Stomach (tissue), 9 donors: Measurements from ENCODE around the gene COMMD1. TPM values are rescaled to one million over a fixed set of nuclear protein-coding genes. Genes with fewer than 3 reads are reported as not detected.

Experiments used
- DNase-seq, 2 donors: peaks; one replicate each; pipeline versions ENCODE4 v3.0.0 to v3.0.0-alpha.2; 2013 to 2019
- H3K27ac ChIP-seq, 5 donors: fragments of 200-600 bp in 4 of 5; sonication (generic) in 4 of 5; one replicate each; pipeline ENCODE4 v1.5.1; 2013 to 2019; ENCODE audit warnings: mild to moderate bottlenecking in 1 of 5, moderate library complexity in 1 of 5
- H3K27me3 ChIP-seq, 3 donors: fragments of 200-600 bp; sonication (generic); one replicate each; pipeline ENCODE4 v1.5.1; 2017 to 2019; ENCODE audit warnings: mixed run types in 1 of 3
- H3K36me3 ChIP-seq, 4 donors: fragments of 200-600 bp; sonication (generic); 1 replicate in 3 of 4; 2 replicates in 1 of 4; pipeline ENCODE4 v1.5.1; 2016 to 2019
- H3K4me1 ChIP-seq, 4 donors: fragments of 200-600 bp; sonication (generic); one replicate each; pipeline ENCODE4 v1.5.1; 2016 to 2019
- H3K4me3 ChIP-seq, 4 donors: fragments of 200-600 bp; sonication (generic) in 3 of 4; one replicate each; pipeline ENCODE4 v1.5.1; 2016 to 2019; ENCODE audit warnings: mild to moderate bottlenecking in 1 of 4
- H3K9me3 ChIP-seq, 4 donors: fragments of 200-600 bp; sonication (generic); one replicate each; pipeline ENCODE4 v1.5.1; 2016 to 2019
- EP300 ChIP-seq: sonication (generic); formaldehyde crosslinking; IDR thresholded peaks from one replicate; pipeline ENCODE4 v1.6.1; 2017; ENCODE audit warnings: antibody characterized with exemption
- POLR2A ChIP-seq, 4 donors: fragments of 450-650 bp; IDR thresholded peaks; one replicate each; pipeline ENCODE4 v1.6.1; 2016; ENCODE audit warnings: antibody characterized with exemption in 4 of 4, control low read depth in 2 of 4, mild to moderate bottlenecking in 1 of 4, moderate library complexity in 1 of 4
- POLR2AphosphoS5 ChIP-seq, 3 donors: sonication (generic); formaldehyde crosslinking; IDR thresholded peaks; one replicate each; pipeline ENCODE4 v1.6.1; 2016; ENCODE audit warnings: antibody characterized with exemption in 3 of 3
- WGBS, 5 donors: extraction: QIAGEN DNeasy Blood & Tissue Kit in 3 of 5; methylation state at CpG; one replicate each; pipeline versions ENCODE4 v1.1.5 to v1.1.7; 2013 to 2018; 5-methylcytosine and 5-hydroxymethylcytosine counted together
- intact Hi-C: fragments of 100-400 bp; cut with DNase I; formaldehyde crosslinking; loops from one replicate; pipeline ENCODE4 v1.15.1; 2023; ENCODE audit warnings: low total_unique reads
- polyA plus RNA-seq, 3 donors: library from polyadenylated mRNA; stranded (reverse); fragments of 200-250 nt; gene quantifications; one replicate each; pipeline ENCODE4 v1.2.3, GENCODE V29; 2013
- small RNA-seq, 4 donors: library from RNA; depleted of rRNA; stranded (forward); fragments of <200 nt; gene quantifications; one replicate each; pipeline ENCODE3, GENCODE V24; 2016
- total RNA-seq, 5 donors: library from RNA; depleted of rRNA; stranded (reverse); fragments of >200 nt; gene quantifications; one replicate each; pipeline versions ENCODE4 v1.1.0 to v1.2.3, GENCODE V29; 2014 to 2016
- TF ChIP-seq, protein P1 (sequence below), 7 experiments: fragments of 450-650 bp in 4 of 7; fragments of 200-600 bp in 3 of 7; sonication (generic) in 3 of 7; IDR thresholded peaks; one replicate each; pipeline ENCODE4 v1.5.1; 2016 to 2019; ENCODE audit warnings: antibody characterized with exemption in 7 of 7, control low read depth in 2 of 7, mild to moderate bottlenecking in 1 of 7
- donor health status: healthy with polysubstance abuse.
- donor health status: Bipolar disorder and iron deficiency.
- donor health status: healthy.

The COMMD1 gene
- total and polyA plus RNA-seq, 8 donors: 12.1 to 155 (median 47.4) TPM

GRCh38 chr2:62184512-62185230 is 279.2 kb downstream of the COMMD1 start:
- no peaks in the 10 kb centered on the region for H3K9me3 ChIP-seq
- H3K36me3 ChIP-seq: no peaks in the 10 kb centered on the region
- no peak overlapping the region for H3K27ac ChIP-seq
- intact Hi-C loops: no loop called here
- H3K27me3 ChIP-seq: no peaks in the 10 kb centered on the region
- H3K4me3 ChIP-seq: no peak overlapping the region
- H3K4me1 ChIP-seq: peaks cover 0 to 9% (median 0%) of the 10 kb centered on the region in 4 donors
- TF ChIP-seq POLR2A (IDR thresholded peaks at IDR 0.05) (no peak), EP300 (no peak), POLR2AphosphoS5 (IDR thresholded peaks at IDR 0.05) (no peak)
- TF ChIP-seq, protein P1, sequence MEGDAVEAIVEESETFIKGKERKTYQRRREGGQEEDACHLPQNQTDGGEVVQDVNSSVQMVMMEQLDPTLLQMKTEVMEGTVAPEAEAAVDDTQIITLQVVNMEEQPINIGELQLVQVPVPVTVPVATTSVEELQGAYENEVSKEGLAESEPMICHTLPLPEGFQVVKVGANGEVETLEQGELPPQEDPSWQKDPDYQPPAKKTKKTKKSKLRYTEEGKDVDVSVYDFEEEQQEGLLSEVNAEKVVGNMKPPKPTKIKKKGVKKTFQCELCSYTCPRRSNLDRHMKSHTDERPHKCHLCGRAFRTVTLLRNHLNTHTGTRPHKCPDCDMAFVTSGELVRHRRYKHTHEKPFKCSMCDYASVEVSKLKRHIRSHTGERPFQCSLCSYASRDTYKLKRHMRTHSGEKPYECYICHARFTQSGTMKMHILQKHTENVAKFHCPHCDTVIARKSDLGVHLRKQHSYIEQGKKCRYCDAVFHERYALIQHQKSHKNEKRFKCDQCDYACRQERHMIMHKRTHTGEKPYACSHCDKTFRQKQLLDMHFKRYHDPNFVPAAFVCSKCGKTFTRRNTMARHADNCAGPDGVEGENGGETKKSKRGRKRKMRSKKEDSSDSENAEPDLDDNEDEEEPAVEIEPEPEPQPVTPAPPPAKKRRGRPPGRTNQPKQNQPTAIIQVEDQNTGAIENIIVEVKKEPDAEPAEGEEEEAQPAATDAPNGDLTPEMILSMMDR (IDR thresholded peaks at IDR 0.05): no peak
- WGBS, 5 donors: 45 to 63% (median 50%) methylated on average over 3 of the region's 3 CpGs
- peak in 1 of 2 donors; percentile 37 for DNase-seq

Small RNAs within 50 kb of the gene (small RNA-seq; reads per million reads assigned to genes)
- 0 reads per million in 4 donors for gene RF00019

Other genes starting within 250 kb of the COMMD1 start
- gene FAM161A, start 51.6 kb upstream of the COMMD1 start, total RNA-seq: 10 to 100 TPM in 1 of 5 donors, 1 to 10 TPM in 4; 1.7 to 23.9 (median 6.6) TPM
- 1 to 10 TPM; 2.1 to 4.7 (median 2.5) TPM for gene FAM161A, start 51.6 kb upstream of the COMMD1 start, polyA plus RNA-seq
- gene CCT4, start 17.0 kb upstream of the COMMD1 start, total RNA-seq: 100 to 1,000 TPM in 1 of 5 donors, 10 to 100 TPM in 4; 18.5 to 109 (median 61.6) TPM
- 10 to 100 TPM; 59.0 to 90.7 (median 75.5) TPM for gene CCT4, start 17.0 kb upstream of the COMMD1 start, polyA plus RNA-seq